GM12875 (cell line): ENCODE measurements around the gene NUTM1.
"Not testable (repeated sequence)": the region's sequence is repeated elsewhere in the genome, so short reads cannot be mapped to it uniquely, and the experiment has no call there.

ENCODE experiments used
- H3K4me3 ChIP-seq: one replicate; pipeline ENCODE4 v1.5.1; 2011; ENCODE audit warnings: low read depth, low read length, control low read depth
- TF ChIP-seq, protein P1 (sequence below): IDR thresholded peaks from 2 replicates; pipeline ENCODE4 v1.5.1; 2011; ENCODE audit warnings: low read depth, mild to moderate bottlenecking, control low read depth, inconsistent platforms, low read length, moderate library complexity, borderline replicate concordance; ENCODE audit not compliant: insufficient read depth

Gene NUTM1

GRCh38 chr15:34366271-34367065, 23.4 kb downstream of the NUTM1 start:
- TF ChIP-seq, protein P1, sequence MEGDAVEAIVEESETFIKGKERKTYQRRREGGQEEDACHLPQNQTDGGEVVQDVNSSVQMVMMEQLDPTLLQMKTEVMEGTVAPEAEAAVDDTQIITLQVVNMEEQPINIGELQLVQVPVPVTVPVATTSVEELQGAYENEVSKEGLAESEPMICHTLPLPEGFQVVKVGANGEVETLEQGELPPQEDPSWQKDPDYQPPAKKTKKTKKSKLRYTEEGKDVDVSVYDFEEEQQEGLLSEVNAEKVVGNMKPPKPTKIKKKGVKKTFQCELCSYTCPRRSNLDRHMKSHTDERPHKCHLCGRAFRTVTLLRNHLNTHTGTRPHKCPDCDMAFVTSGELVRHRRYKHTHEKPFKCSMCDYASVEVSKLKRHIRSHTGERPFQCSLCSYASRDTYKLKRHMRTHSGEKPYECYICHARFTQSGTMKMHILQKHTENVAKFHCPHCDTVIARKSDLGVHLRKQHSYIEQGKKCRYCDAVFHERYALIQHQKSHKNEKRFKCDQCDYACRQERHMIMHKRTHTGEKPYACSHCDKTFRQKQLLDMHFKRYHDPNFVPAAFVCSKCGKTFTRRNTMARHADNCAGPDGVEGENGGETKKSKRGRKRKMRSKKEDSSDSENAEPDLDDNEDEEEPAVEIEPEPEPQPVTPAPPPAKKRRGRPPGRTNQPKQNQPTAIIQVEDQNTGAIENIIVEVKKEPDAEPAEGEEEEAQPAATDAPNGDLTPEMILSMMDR, result no peak
- H3K4me3 ChIP-seq, result peak overlapping the region; percentile 79

DNA sequence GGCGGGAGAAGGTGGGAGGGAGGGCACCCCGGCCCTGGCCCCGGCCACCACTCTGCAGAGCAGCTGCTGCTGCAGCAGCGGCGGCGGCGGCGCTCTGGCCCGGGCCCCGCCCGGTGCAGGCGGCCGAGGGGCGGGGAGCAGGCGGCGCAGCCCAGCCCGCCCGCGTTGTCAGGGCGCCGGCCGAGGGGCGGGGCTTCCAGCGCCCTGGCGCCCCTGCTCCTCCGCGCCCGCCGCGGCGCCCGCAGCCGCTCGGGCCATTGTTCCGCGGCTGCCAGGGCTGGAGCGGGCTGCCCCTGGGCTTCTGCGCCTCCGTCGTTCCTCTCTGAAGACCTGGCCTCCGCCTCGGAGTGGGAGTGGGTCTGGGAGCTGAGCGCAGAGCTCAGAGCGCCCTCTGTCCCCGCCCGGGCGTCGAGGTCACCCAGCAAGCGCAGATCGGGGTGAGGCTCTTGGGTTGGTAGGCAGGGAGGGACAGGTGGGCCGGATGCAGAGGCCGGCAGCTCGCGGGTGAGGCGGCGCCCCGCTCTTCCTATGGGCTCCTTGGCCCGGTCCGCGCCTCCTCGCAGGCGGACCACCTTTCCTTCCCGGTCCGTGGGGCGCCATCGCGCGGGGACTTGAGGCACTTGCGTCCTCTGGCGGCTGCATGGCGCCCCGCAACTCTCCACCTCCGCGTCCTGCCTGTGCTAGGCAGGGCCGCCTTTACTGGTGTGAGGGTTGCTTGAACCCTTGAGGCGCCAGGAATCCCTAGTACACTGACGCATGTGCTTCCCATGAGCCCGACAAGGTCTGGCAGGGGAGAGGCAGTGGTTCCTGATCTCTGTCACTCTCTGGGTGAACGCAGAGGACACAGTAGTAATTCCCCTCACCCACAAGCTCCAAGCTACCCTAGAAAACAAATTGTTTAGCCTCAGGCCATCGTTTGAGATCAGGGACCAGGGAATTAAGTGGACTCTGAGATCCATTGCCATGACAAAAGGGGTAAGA, 24.3 kb downstream of the NUTM1 start, which contains the start of gene LPCAT4:
Gene LPCAT4, minus strand, starts transcription at position 96 of the 981 bp plus-strand sequence. CDS start 96 bp downstream, outside the sequence.
- peak within 1 kb of the TSS; percentile 82 for H3K4me3 ChIP-seq
- TF ChIP-seq, protein P1, result peak; percentile 99

GRCh38 chr15:34370129-34370528, 27.0 kb downstream of the NUTM1 start:
- TF ChIP-seq, protein P1, result no peak
- no peak overlapping the region for H3K4me3 ChIP-seq

DNA sequence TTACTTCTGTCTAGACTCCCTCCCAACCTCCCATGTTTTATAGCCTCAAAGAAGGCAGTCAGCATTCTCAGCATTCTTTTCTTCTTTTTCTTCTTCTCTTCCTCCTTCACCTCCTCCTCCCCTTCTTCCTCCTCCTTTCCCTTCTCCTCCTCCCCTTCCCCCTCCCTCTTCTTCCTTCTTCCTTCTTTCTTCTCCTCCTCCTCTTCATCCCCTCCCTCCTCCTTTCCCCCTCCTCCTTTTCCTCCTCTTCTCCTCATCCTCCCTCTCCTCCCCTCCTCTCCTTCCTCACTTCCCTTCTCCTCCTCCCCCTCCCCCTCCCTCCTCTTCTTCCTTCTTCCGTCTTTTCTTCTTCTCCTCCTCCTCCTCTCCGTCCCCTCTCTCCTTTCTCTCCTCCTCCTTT, 27.5 kb downstream of the NUTM1 start:
- TF ChIP-seq, protein P1, result no peak
- H3K4me3 ChIP-seq, result no peak overlapping the region

GRCh38 chr15:34373951-34374350, 30.8 kb downstream of the NUTM1 start:
- no peak overlapping the region for H3K4me3 ChIP-seq
- TF ChIP-seq, protein P1, result no peak

- TF ChIP-seq, protein P1, result no peak
- no peak overlapping the region for H3K4me3 ChIP-seq
Observed at GRCh38 chr15:34374816-34375215, 31.7 kb downstream of the NUTM1 start.

GRCh38 chr15:34375541-34375940, 32.4 kb downstream of the NUTM1 start:
- H3K4me3 ChIP-seq, result not testable (repeated sequence)
